HG03460 (cell line): ENCODE data around the gene TIMP2.
"Not testable (repeated sequence)": the region's sequence is repeated elsewhere in the genome, so short reads cannot be mapped to it uniquely, and the experiment has no call there.

Experiments
- ATAC-seq: cut with Tn5 transposase; IDR thresholded peaks from one replicate; pipeline ENCODE4 v1.9.1; 2021; ENCODE audit not compliant: unreplicated experiment

TIMP2 gene

DNA sequence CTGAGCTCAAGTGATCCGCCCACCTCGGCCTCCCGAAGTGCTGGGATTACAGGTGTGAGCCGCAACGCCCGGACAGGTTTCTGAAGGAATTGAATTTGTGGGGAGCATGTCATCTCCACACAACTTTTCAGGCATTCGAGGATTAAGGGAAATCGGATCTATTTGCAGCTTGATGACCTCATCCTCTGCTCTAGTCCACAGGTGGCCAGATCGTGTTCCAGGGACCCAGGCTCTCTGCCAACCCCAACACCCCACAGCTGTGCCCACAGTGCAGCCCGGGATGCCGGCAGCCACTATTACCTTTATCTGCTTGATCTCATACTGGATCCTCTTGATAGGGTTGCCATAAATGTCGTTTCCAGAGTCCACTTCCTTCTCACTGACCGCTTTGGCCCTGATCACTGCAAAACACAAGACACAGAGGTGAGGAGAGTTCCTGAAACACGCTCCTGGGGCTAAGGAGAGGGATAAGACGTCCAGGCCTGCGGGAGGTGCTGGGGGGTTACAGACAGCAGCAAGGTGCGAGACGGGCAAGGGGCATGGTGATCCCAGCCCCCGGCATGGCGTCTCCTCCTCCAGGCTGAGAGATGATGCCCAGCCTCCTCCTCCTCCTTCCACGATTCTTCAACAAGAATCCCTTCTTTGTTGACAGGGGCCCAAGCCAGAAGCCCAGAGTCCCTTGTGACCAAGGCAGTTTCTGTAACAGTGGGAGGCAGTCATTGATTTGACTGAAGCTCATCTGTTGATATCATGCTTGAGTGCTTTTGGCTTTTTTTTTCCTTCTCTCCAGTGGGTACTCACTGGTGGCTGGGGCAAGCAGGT, 51.5 kb downstream of the TIMP2 start:
- no peak for ATAC-seq

DNA sequence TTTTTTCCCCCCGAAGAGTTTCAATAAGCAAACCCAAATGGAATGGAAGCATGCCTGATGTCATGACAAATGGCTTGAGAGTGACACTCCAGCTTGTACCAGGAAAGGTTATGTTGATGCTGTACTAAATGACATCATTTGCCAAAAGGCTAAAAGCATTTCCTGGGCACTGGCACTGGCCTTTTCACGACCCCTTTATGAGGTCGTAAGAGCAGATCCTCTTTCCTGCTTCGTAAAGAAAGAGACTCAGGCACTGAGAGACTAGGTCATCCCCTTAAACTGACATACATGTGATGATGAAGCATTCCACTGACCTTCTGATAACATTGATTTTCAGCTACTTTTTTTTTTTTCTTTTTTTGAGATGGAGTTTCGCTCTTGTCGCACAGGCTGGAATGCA, 52.7 kb downstream of the TIMP2 start:
- ATAC-seq = no peak

DNA sequence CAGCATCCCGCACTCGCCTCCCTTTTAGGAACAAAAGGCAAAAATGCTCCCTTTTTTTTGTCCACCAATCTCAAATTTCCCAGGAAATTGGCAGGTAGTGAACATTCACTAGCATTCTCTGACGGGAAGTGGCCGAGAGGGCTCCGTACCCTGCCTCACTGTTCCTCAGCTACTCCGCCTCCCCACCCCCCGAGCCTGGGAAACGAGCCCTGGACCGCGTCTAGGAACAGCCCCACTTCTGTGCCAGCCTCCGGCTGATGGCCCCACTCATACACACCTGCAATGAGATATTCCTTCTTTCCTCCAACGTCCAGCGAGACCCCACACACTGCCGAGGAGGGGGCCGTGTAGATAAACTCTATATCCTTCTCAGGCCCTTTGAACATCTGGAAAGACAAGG, 54.6 kb downstream of the TIMP2 start:
- ATAC-seq = no peak

DNA sequence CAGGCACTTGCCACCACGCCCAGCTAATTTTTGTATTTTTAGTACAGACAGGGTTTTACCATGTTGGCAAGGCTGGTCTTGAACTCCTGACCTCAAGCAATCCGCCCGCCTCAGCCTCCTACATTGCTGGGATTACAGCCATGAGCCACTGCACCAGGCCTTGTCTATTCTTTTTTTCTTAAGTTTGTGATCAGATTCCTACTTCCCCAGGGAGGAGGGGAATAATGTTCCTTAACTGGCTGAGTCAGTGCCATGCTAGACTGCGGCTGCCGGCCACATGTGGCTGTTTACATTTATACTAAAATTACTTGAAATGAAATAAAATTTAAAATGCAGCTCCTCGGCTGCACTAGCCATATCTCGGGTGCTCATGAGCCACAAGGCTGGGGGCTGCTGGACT, 56.8 kb downstream of the TIMP2 start:
- no peak for ATAC-seq

DNA sequence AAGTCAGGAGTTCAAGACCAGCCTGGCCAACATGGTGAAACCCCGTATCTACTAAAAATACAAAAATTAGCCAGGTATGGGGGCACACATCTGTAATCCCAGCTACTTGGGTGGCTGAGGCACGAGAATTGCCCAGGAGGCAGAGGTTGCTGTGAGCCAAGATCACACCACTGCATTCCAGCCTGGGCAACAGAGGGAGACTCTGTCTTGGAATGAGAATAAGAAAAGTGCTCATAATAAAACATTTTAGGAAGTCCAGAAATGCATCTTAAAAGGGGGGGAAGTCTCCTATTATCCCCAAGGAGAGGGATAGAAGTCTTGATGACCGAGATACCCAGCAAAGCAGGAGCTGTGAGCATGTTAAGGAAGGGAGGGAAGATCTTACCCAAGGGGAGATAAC, 58.1 kb downstream of the TIMP2 start:
- not testable (repeated sequence) for ATAC-seq

DNA sequence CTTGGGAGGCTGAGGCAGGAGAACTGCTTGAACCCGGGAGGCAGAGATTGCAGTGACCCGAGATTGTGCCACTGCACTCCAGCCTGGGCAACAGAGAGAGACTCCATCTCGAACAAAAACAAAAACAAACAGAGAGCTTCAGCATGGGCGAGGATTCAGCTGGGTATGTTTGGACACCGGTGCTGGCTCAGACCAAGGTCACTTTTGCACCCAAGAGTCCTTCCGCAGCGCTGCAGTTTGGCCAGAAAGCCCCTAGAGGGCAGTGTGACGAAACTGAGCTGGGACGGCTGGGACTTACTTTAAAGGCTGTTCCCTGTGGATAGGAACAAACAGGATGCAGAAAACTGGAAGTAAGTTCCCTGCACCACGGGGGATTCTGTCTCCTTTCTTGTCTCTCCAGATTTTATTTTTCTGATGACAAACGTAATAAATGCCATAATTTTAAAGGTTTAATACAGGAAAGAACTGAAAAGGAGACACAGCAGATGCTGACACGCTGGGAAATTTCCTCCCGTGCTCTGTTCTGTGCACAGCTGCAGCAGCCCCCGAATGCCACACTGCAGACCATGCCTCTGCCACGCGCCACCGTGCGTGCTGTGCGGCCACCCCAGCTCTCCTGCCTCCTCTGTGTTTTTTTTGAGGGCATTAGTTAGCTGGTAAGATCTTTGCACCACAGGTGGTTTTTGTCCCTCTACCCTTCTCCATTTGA, 59.4 kb downstream of the TIMP2 start:
- no peak for ATAC-seq

DNA sequence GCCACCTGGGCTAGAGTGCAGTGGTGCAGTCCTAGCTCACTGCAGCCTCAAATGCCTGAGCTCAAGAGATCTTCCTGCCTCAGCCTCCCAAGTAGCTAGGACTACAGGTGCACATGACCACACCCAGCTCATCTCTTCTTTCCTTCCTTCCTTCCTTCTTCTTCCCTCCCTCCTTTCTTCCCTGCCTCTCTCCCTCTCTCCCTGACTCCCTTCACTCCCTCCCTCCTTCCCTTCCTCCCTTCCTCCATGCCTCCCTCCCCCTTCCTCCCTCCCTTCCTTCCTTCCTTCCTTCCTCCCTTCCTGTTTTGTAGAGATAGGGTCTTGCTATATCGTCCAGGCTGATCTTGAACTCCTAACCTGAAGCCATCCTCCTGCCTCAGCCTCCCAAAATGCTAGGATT, 61.1 kb downstream of the TIMP2 start:
- ATAC-seq = no peak

DNA sequence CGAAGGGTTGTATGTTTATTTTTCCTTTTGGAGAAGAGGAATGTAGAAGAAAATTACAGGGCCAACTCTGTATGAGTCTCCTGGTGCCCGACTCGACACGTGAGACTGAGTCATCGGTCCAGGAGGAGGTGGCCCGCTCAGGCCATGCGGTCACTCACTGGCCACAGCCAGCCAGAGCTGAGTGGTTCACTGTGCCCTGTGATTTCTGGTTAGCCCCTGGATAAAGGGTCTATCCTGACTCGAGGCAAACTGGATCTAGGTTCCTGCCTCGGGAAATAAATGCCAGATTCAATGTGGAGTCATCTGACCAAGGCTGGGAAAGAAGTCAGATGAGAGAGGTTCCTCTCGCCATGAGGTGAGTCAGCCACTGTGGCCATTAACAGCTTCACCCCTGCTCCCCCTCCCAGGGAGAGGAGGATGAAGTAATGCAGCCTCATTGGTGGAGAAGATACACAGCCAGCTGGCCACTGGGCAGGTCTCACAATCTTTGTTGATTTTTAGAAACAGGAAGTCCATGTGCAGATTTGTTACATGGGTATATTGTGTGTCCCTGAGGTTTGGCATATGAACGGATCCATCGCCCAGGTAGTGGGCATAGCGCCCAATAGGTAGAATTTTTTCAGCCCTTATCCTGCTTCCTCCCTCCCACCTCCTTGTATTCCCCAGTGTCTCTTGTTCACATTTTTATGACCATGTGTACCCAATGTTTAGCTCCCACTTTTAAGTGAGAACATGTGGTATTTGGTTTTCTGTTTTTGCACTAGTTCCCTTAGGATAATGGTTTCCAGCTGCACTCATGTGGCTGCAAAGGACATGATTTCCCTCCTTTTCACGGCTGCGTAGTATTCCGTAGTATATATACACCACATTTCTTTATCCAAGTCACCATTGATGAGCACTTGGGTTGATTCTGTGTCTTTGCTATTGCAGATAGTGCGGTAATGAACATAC, 62.8 kb downstream of the TIMP2 start:
- ATAC-seq = no peak

DNA sequence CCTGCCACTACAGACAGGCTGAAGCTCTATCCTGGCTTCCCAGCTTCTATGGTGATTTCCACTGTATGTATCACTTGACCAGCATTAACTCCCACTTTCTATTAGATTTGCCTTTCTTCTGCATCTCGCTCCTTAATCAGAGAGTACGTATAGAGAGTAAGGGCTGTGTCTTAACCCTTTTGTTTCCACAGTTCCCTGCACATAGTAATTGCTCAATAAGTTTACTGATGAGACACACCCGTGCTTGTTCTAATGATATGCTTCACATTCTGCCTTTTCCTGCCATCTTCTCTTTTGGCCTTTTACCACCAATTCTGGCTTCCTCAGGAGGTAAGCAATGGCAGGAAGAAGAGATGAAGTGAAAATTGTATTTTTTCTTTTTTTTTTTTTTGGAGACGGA, 64.0 kb downstream of the TIMP2 start:
- no peak for ATAC-seq

DNA sequence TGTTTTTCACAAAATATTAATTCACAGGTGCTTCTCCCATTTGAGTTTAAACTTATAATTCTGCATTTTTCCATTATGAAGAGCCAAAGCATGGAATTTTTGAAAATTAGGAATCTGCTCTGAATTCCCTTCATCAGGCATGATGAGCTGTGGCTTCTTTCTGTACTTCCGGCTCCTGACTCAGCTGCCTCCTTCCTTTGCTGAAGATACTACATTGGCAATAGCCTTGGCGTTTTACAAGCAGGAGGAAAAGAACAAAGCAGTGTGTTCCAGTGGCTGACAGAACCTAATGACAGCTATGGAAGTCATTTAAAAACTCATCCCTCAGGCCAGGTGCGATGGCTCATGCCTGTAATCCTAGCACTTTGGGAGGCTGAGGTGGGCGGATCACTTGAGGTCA, 66.1 kb downstream of the TIMP2 start:
- ATAC-seq = no peak

DNA sequence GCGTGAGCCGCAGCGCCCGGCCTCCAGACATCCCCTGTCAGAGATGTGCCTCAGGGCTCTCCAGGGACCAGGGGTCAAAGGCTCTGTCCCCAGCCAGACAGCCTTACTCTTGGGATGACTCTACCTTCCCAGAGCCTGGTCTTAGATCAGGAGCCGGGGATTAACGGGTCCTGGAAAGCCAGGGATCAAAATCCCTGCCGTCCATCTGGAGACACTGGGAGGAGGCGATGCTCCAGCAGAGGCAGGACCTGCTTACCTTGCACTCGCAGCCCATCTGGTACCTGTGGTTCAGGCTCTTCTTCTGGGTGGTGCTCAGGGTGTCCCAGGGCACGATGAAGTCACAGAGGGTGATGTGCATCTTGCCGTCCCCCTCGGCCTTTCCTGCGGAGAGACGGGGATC, 67.9 kb downstream of the TIMP2 start:
- no peak for ATAC-seq

DNA sequence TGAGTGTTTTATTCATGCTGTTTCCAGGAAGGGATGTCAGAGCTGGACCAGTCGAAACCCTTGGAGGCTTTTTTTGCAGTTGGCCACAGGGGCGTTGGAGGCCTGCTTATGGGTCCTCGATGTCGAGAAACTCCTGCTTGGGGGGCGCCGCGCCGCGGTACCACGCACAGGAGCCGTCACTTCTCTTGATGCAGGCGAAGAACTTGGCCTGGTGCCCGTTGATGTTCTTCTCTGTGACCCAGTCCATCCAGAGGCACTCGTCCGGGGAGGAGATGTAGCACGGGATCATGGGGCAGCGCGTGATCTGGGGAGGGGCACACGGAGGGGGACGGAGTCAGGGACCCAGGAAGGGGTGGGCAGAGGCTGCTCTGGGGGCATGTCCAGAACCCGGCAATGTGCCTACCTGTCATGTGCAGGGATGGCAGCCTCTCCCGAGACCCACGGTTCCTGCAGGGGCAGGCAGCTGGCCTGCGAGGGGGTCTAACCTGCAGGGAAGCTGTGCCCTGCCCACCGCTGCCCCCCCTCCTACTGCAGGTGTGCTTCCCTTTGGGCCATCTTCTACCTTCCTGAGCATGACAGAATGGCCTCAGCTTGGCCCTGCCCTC, 69.5 kb downstream of the TIMP2 start:
- no peak for ATAC-seq

DNA sequence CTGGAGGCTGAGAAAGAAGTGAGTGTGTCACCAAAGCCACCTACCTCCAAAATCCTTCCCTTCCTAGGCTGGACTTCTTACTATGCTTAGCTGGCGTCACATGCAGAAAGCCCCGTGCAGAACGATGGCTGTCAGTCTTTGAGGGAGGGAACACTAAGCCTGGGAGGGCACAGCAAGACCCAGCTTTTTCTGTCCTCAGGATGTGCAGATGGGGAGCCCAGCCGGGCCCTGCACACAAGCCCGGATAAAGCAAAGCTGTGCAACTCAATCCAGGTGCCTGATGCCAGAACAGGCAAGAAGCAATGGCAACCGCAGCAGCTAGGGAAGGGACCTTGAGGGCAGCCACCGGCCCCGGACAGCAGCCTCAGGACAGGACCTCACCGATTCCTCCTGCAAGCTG, 70.7 kb downstream of the TIMP2 start:
- no peak for ATAC-seq

DNA sequence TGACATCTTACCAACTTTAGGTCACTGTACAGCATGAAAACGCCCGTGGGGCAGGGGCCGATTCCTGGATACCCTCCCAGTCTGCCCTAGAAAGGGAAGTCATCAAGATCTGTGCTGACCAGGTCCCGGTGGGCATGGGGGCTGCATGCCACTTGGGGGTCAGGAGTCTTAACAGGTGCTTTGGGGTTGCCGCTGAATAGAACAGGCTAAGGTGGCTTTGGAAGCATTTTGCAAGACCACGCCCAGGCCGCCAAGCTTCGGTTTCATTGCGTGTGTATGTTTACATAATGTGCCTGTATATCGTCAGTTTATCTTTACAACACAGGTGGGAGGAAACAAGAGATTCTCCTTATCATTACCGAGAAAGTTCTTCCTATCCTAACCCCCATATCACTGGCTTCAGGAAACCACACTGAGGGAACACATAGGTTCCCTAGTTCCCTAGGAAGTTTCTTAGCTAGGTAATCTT, 71.2 kb downstream of the TIMP2 start:
- no peak for ATAC-seq

DNA sequence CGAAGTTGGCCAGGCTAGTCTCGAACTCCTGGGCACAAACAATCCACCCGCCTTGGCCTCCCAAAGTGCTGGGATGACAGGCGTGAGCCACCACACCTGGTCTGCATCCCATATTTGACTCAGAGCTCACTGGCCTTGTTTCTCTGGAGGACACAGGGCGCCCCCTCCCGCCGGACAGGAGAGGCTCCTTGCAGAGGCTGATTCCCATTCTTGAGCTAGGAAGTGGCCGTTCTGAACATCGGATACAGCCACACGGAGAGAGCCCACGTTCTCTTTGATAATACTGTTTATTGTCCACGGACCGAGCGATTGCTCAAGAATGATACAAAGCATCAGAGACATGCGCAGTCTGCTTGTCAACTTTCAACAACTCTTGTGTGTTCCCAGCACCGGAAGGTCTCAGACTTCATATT, 72.5 kb downstream of the TIMP2 start:
- no peak for ATAC-seq

DNA sequence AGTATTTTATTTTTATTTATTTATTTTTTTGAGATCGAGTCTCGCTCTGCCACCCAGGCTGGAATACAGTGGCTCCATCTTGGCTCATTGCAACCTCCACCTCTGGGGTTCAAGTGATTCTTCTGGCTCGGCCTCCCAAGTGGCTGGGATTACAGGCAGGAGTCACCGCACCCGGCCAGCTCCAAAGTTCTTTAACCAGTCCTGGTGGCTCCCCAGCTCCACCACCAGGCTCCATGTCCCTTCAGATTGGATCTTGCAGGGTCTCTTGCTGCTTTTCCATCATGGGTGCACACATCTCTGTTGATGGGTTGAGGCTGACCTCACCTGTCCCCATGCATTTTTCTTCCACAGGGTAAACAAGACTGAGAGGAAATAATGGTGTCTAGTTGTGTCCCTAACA, 76.2 kb downstream of the TIMP2 start:
- ATAC-seq = no peak

DNA sequence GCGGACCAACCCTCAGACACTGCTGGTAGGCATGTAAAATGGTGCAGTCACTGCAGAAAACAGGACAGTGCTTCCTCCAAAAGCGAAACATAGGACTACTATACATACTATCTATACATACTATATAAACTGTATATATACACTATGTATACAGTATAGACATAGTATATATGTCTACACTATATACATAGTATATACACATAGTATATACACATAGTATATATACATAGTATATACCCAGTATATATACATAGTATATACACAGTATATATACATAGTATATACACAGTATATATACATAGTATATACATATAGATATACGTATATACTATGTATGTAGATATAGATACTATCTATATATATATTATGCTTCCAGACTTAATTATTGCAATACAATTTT, 78.1 kb downstream of the TIMP2 start:
- ATAC-seq = no peak

DNA sequence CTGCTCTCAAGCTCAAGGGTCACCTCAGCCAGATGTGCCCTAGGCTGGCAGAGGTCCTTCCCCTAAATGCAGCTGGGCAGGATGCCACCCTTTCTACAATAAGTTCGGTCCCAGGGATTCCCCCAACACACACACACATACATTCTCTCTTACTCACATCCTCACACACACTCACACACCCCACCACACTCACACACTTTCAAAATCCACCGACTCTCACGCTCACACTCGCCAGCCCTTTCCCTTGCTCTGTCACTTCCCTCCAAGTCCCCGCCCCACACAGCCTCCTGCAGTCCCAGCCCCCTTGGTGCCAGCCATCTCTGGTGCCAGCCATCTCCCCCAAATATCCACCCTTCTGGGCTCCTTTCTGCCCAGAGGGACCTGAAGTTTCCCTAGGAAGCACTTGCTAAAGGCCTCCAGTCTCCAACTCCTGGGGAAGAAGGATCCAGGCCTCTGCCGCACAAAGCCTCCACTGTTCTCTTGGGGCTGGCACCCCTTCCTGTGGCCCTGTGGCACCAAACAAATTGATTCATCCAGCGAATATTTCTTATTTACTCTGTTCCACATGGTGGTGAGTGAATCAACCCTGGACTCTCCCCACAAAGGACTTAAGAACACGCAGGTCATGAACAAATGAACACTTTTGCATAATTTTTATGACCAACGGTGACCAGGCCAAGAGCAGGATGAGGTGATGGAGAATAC, 80.7 kb downstream of the TIMP2 start:
- ATAC-seq = no peak

DNA sequence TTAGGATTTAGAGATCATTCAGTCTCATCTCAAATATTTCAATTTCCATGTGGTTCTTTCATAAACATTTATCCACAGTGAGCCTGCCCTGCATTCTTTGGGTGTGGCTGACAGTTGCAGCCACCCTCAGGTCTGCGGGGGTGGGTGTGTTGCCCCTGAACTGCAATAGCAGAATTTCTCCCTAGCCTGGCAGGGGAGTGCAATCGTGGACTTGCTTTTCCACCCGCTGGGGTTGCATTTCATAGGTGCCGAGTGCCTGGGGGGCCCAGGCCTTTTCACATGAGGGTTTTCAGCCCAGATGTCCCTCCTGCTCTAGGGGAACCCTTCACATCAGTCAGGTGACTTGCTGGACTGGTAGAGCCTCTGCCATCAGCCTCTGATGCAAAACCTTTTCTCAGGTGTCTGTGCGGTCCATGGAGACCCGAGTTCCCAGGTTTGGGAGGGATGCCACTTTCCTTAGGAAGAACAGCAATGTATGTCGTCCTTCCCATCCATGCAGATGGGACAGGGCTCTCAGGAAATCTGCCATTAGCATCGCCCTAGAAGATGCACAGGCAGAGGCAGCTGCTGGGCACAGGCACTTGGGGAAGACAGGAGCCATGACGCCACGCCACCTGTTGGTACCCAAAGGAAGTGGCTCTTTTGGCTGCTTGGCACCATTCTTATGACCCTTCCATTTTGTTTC, 82.2 kb downstream of the TIMP2 start:
- no peak for ATAC-seq
